Activated naive CD4-positive, alpha-beta T cell treated with Interleukin-2 at 50 U/mL for 16 hours (primary cell): ENCODE results near the gene PDE5A.
"Not testable (repeated sequence)": the region's sequence is repeated elsewhere in the genome, so short reads cannot be mapped to it uniquely, and the experiment has no call there.

ENCODE experiments used
- DNase-seq: peaks from one replicate; pipeline ENCODE4 v3.0.0-alpha.2; 2020

The PDE5A gene

DNA sequence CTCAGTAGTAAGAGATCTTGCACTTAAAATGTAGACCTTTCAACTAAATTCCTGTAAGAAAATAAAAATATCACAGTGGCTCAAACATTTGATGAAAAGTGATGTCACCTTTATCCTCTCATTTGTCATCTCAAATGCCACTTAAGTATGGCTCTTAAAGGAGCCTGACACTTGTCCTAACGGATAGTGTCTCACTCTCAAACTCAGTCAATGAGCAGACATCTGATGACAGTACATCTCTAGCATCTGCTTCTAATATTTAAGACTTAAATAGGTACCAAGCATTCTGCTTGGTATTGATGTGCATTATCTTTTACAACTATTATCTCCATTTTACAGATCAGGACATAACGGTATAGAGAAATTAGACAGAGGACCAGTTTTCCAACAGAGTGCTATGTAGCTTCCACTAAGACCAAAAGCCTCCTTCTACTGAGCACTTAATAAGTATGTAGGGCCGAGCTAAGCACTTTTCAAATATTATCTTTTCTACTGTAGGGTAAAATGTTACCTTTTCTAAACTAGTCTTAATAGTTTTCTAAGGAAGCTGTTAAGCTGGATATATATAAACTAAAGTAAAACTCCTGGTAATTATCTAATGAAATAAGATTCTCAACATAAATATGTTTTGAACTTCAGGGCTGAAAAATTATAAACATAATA lies 110.2 kb downstream of the PDE5A start:
- no peak for DNase-seq

DNA sequence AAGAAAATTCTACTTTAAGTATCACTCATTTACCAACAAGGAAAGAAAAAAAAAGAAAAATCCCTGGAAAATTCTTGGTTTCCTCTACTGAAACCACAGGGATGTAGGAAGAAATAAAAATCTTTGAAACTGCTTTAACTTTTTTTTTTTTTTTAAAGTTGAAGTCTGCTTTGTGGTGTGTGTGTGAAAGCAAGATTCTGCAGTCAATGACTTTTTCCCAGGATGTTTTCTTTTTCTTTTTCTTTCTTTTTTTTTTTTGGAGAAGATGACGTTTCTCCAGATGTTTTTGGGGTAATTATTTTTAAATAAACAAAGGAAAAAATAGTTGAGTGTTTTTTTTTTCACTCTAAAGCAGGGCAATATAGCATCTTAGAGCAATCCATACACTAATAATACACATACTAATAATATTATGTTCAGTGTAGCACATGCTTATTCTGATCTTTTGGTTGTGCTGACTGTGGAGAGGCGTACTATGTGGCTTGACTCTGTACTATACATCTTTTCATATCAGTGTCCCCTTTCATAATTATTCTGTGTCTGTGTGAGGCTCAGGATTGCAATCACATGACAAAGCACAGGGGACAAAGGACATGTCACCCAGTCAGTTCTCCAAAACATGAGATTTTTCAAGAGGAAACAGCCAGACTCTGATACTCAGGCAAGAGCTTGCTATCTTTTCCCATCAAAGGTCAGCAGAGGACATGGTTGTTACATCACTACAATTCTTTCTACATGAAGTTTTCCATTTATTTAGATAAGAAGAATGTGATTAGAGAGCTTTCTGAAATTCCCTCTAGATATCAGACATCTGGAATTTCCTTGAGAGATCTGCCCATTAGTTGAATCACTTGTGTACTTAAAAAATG lies 111.0 kb downstream of the PDE5A start:
- DNase-seq: no peak

DNA sequence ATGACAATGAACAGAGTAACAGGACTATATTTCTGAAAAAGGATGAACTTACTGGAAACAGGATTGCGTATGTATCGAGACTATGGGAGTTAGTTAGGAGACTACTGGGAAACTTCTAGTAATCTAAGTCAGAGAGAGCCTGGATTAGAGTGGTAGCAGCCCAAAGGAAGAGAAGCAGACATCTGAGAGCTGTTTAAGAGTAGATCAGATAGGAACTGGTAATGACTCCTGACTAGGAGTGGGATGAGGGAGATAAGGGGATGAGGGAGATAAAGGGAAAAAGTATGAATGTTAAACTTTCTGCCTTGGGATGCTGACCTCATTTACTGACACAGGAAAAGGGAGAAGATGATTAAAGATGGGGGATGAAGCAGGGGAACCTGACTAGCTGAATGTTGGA lies 116.2 kb downstream of the PDE5A start:
- DNase-seq: no peak

DNA sequence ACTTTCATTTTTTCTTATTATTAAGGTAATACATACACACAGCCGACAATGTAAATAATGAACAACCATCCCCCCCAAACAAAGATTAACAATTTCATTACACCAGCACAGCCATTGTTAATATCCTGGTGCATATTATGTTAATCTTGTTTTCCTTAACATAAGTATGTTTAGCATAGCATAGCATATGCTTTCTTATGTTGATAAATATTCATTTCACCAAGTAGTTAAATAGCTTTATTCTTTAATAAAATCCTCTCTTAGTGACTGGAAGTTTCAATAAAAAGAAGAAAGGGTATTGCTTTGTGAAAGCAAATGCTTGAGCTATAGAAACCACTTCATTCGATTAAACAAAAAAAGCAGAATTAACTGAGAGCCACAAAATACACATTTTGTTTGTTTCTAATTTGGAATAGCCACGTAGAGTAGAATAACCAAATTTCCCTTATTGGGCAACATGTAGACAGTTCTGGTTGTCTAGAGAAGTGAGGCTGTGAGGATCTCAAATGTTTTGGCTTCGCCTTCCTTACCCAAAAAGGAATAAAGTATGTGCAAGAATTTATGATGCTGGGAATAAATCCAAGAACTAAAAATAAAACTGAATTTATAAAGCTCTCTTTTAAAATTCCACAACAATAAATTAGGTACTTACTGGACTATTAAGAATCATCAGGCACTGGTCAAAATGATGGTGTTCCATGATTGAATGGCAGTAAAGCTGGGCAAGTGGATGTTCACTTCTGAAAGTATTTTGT lies 118.0 kb downstream of the PDE5A start:
- DNase-seq: no peak

DNA sequence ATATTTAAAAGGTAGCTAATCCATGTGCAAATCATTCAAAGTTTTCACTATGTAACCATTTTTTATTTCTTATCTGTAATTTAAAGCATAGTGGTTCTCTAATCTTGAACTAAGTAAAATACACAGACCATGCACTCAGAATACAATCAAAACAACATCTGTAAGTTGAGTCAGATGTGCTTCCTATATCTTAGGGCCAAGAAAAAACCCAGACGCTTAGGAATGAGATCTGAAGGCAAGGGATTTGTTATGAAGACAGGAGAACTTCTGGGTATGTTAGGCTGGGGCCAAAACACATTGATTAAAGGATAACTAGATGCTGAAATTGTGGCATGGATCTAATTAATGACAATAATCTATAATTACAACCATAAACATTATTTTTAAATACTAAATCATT lies 120.3 kb downstream of the PDE5A start:
- no peak for DNase-seq

DNA sequence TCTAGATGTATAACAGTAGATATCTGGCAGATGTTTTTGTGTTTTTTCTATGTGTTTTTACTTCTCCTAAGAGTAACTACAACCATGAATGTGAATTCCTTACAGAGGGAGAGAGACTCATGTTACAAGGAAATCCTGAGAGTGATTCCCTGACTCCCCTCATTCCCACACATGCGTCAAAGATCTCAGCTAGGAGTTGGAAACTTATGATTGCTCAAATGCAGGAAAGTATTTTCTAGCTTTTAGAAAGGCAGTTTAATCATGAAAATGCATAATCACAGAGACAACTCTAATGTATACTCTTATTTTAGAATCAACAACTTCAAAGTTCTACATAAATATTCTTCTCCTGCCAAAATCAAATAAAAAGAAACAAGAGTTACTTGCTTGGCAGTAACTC lies 121.8 kb downstream of the PDE5A start:
- DNase-seq: no peak

DNA sequence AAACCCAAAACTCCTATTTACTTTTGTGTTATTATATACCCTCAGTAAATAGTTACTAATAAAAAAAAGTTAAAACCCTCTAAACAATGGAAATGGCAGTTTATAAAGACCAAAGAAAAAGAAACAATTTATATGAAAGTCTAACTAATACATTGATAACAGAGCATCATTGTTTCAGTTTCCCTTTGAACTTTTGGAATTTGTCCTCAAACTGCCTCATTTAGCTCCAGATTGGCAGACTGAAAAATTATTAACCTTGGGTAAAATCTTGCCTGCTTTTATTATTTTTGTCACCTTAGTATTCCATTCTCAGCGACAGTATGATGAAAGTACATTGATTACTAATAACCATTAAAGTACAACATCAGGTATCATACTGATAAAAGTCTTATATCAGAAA lies 124.0 kb downstream of the PDE5A start:
- no peak for DNase-seq

DNA sequence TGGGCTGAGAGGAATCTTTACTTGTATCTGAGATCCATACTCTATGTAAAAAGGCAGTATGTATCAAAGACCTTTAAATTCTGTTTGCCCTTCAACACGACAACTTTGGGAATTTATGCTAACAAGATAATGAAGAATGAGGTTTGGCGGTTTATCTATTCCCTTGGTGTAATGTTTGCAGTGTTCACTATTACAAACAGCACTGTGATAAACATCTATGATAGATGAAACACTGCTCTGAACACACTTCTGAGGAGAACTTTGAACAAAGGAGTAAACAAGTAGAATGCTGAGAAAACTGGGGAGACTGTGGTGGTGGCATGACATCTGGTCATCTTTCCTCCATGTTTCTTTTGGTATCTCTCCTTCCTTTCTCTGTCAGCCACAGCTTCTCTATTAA lies 126.9 kb downstream of the PDE5A start:
- DNase-seq: no peak

DNA sequence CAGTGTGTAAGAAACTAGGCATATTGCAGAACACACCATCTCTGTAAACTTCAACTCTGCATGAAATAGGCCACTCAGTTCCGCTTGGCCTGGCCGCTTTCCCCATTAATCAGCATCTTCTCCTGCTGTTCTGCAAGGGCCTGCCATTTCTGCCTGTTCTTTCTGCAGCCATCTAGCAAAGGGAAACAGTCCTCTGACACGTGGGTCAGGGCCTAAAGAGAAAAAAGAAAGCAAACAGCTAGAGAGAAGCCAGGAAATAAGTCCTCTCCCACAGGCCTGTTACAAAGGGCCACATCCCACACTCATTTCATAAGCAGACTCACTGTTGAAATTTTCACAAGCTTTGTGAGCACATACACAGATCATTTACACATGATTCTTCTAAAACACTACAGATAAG lies 130.1 kb downstream of the PDE5A start:
- no peak for DNase-seq

DNA sequence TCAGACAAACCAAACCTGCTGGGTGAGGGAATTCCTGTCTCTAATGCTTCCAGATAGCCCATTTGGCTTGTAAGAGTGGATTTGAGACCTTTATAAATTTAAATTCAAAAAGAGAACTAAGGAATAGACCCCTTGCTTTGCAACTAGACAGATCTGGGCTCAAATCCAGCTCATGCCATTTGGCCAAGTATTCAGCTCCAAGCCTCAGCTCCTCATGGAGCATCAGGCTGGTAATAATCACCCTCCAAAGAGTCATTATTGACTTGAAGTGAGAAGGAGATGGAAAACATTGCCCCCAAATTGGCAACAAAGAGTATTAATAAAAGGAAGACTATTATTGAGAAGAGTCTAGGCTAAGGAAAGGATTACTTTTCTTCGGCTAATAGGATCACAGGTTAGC lies 134.7 kb downstream of the PDE5A start:
- DNase-seq: no peak

DNA sequence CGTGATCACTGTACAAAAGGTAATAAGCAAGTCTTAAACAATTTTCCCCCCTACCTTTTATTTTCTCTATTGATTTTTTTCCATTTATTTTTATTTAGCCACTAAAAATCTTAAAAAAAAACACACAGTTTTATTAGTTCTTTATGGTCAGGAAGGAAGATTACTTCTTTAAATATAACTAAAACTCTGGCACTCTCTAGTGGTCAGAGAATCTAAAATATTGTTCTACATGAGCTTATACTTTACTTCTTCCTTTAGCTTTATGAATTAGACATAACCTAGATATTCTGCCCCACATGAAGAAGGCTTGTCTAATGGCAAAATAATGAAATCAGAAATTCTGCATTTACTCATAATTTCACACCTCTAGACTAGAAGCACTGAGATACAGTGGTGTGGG lies 135.2 kb downstream of the PDE5A start:
- no peak for DNase-seq

DNA sequence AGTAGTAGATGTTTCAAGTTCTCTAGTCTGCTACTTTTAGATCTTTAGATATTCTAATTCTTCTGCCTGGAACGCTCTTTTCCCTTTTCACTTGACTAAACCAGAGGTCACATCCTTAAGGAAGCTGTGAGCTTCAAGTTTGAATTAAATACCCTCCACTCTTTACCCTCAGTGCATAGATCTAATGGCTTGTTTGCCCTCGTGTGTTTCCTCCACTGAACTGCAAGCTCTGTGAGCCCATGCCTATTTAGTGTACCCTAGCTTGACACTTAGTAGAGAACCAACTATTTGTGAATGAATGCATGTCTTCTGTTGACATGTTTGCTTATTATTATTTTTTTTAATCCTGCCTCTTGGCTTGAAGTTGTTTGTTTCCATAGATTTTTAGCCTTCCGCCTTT lies 138.3 kb downstream of the PDE5A start:
- DNase-seq: no peak

DNA sequence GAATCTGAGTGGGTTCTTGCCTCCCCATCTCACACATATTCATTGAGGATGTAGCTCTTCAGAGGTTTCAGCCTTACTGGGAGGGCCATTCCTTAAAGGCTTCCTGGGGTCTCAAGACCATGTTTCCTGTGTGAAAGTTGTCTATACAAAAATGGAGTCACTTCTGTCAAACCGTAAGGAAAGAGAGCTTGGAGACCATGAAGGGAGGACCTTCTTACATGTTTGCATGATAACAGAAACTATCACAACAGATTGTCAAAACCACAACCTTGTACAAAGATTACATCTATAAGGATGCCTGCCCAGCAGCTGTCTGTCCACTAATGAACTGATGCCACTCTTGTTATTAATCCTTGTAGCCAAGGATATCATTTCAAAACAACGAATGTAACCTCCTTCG lies 139.3 kb downstream of the PDE5A start:
- DNase-seq: no peak

DNA sequence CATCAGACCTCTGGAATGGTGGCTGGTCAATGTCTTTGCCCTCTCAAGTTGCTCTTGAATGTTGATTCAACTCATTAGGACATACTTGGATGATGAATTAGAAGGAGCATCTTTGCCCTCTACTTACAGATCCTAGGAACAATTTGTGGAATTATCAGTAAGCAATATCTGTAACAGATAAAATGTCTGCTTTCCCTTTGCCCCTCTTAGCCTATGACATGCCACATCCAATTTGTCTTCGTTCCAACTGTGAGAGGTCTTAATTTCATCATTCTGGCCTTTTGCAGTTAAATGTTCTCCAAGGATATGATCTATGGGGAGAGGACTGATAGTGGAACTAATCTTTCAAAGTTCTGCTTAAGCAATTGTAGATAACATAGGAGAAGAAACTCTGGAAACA lies 148.3 kb downstream of the PDE5A start:
- no peak for DNase-seq

DNA sequence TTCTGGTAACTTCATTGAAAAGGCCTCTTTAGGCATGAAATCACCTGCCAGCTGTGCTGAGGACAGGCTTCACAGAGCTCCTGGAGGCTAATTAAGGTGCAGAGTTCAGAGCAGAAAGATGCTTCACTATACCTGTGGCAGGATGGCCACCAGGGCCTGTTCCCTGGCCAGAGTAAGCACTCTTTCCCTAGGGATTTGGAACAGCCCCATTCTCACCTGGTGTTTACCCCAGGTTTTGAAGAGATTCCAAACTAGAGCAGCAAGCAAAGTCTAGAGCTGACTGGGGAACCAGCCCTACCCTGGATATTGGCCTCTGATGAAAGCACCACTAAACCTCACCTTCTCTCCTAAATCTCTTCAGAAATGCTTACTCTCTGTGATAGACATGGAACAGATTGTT lies 148.8 kb downstream of the PDE5A start:
- DNase-seq: no peak

DNA sequence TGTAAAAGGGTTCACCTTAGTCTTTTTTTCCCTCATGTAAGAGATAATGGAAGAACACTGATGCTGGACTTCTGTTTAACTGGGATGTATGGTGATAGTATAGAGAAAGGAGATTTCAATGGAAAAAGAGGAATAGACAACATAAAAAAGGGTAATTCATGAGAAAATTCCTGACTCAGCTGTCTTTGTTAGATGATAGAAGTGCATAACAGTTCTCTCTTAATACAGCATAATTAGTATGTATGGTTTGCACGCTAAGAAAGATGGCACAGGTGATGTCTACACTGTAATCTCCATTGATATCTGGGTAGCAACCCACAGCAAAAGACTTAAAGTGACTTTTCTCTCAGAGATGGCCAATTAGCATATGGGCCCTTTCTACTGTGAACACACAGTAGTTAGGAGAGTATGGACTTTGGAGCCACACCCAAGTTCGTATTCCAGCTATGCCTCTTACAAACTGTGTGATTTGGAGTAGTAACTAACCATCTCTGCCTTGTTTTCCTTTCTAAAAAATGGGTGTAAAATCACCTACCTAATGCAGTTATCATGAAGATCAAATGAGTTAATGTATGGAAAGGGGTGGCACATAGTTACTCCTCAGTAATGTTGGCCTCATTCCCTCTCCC lies 149.3 kb downstream of the PDE5A start:
- DNase-seq: no peak

DNA sequence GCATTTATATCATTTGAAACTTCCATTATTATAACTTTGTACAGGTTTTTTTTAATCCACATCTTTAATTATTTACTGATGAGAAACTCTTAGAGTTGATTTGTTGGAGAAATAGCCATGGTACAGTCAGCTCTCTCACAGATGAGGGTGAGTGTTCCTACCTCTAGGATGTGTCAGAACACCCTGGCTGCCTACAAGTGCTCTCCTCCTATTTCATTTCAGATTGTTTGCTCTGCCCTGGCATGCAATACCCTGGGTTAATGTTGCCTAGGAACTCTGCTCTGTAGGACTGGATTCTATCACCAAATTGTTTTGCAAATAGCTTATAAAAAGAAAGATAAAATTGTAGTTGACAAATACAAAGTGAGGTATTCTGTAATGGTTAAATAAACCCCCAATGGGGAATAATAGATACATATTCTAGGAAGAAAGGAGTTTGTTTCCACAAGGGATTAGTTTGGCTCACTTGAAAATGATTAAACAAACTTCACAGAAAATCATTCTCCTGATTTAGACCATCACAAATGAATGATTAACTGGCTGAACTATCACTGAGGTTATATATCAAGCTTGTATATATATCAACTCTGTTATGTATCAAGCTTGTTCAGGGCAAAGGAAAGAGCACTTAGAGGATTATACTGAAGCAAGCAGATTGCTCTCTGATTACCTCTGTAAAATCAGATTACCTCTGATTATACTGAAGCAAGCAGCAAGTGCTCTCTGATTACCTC lies 150.0 kb downstream of the PDE5A start:
- DNase-seq: no peak

DNA sequence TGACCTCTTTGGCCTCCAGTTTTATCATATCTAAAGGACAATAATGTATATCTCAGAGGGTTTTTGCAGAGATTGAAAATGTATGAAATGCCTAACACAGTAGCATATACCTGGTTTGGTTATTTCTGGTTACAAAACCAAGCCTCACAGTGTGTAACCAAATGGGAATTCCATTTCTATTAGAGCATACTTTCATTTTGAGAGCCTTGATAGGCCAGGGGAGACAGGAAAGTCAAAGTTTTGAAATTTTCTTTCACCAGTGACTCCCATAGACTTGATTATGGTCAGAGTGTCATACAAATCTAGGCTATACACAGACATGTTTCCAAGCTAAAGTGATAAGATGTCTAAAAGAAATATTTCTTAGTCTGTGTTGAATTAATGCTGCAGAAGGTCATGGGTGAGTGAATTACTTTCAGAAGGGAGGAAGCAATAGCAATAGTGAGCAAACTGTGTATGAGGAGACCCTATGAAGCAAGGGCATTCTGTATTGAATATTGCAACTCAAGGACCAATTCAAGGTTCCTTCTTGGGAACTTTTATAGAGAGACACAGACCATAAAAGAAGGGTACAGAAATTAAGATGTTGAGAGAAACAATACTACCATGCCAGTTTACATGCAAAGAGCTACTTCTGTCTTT lies 151.1 kb downstream of the PDE5A start:
- no peak for DNase-seq

DNA sequence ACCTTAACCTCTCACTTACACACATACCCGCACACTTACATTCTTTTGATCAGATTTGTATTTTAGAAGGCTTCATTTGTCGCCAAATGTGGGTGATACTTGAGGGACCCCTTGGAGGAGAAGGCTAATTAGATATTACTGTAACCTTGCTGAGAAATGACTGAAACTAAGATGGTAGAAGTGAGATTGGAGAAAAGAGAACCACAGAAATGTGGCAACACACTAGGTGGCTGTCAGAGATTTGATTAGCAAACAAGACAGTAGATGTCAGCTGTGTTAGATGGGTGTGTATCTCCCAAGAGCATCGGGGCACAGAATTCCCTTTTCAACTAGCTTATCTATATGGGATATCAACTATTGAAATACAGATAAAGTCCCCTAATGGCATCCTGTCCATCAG lies 157.3 kb downstream of the PDE5A start:
- no peak for DNase-seq

DNA sequence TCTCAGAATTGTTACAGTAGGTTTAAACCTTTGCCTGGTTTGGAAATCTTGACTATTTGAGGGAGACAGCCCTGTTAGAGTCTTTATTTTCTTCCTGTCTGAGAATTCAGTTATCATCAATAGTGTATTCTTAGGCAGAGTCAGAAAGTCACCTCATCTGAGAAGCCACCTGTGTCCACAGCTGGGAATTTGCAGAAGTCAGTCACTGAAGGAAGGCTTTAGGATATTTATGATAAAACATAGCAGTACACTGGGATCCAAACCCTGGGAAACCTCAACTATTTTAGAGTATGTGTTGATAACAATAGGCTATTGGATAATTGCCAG lies 157.9 kb downstream of the PDE5A start:
- not testable (repeated sequence) for DNase-seq

DNA sequence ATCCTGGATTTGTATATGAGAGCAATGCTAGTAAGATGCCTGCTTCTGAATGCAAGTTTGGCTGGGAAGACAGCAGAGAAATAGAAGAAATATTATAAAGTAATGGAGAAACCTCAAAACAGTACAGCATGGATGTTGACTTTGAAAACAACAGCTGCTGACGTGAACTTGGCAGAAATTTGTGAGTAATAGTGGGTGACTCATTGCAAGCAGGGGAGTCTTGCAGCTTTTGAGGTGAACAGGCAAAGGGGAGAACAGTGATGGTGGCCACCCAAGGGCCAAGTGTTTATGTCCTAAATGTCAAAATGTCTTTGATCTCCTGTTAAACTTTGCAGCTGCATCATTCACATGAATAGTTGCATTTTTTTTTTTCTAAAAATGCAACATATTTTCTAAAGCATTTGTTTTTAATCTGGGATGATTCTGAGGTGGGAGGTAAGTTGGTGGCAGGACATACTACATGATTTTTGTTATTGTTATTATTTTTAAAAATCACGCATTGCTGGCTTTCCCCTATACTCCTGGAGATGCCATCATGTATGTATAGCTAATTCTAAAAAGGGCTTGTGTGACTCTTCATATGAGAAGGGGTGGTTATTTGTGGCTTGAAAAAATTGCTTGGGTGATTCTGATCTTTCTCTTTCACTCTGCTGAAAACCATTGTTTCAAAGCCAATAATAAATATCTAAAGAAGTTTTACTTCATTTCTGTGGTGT lies 158.4 kb downstream of the PDE5A start:
- not testable (repeated sequence) for DNase-seq

DNA sequence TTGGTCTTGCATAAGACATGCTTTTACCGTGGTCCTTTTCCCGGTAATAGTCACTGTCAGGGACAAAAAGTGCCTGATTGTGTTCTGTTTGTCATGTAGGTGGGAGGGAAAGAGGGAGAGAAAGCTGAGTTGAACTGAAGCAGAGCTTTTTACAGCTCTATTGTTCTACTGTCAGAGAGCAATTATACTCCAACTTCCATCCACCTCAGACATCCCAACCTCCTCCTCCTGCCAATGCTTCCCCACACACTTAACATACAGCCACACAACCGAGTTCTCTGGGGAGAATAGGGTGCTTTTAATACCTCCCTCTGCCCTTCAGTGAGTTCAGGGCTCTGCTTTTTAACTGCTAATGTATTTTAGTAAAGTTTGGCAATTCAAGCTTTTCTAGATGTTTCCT lies 159.6 kb downstream of the PDE5A start:
- DNase-seq: not testable (repeated sequence)
